KG1 (cell line): ENCODE measurements around the gene CCDC159.

Source experiments
- DNase-seq: peaks from one replicate; lab custom pipeline; 2025; lab: John Stamatoyannopoulos, UW

Gene CCDC159

GRCh38 chr19:11390933-11391680 is 44.8 kb downstream of the CCDC159 start:
- no peak for DNase-seq

DNA sequence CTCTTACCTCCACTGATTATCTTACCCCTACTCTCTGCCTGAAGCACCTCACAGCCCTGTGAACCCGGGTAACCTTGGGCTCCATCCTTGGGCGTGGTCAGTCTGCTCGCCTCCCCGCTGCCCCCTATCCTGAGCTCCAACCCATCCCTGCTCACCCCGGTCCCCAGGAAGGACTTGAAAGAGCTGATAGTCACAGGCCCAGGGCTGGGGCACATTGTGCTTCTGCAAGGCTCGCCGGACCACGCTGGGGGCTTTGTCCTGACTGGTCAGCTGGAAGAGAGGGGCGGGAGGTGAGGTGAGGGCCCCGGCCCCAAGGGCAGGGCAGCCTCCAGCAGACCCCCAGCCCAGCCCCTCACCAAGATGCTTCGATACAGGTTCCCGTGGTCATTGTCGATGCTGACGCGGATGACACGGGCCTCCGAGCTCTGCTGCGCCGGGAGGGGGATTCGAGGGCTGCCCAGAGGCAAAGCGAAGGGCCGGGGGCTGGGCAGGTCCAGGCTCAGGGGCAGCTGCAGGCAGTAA is 50.8 kb downstream of the CCDC159 start:
- DNase-seq = no peak

- DNase-seq = no peak
These were observed 53.3 kb downstream of the CCDC159 start for GRCh38 chr19:11399667-11400066.

GRCh38 chr19:11400798-11401197 is 54.5 kb downstream of the CCDC159 start:
- no peak for DNase-seq

- no peak for DNase-seq
These were observed 55.7 kb downstream of the CCDC159 start for GRCh38 chr19:11401808-11402543.
